Measurements from ENCODE around the gene DCAF16. TPM values are rescaled to one million over a fixed set of nuclear protein-coding genes. Genes with fewer than 3 reads are reported as not detected.

DCAF16 gene
- total and polyA plus RNA-seq, 2 donors (not counting 3 experiments of a cell fraction or from before 2014, with no cell fraction given) = 13.8 to 35.0 TPM

GRCh38 chr4:17846266-17846665, 35.7 kb upstream of the DCAF16 start:
- TF ChIP-seq GATA2 (IDR thresholded peaks at IDR 0.05; ENCODE audit: insufficient read depth, insufficient read length, low read depth, low read length) (no peak), CTCF (IDR thresholded peaks at IDR 0.05; ENCODE audit: extremely low read depth in 1 of 2, insufficient read depth in 1 of 2, low read depth in 1 of 2, low read length in 2 of 2) (no peak), MYC (IDR thresholded peaks at IDR 0.05; ENCODE audit: low read depth, low read length) (no peak), FOS (IDR thresholded peaks at IDR 0.05; ENCODE audit: borderline replicate concordance, insufficient read depth, low read length) (no peak), POLR2A (IDR thresholded peaks at IDR 0.05; ENCODE audit: low read depth, low read length) (no peak), JUN (IDR thresholded peaks at IDR 0.05; ENCODE audit: borderline replicate concordance, insufficient read depth, insufficient read length, low read depth) (no peak), POLR2AphosphoS5 (IDR thresholded peaks at IDR 0.05; ENCODE audit: insufficient read depth, low read depth, low read length) (no peak), MAX (IDR thresholded peaks at IDR 0.05; ENCODE audit: insufficient read depth, insufficient read length) (no peak), EZH2 (IDR thresholded peaks at IDR 0.05; ENCODE audit: borderline replicate concordance, low read depth, low read length, severe bottlenecking) (no peak)
- no peaks in the 10 kb centered on the region for H3K9me3 ChIP-seq (replicated peaks; ENCODE audit: control insufficient read depth, insufficient read depth, low read length)
- peaks cover 2% of the 10 kb centered on the region for H4K20me1 ChIP-seq (replicated peaks; ENCODE audit: control insufficient read depth, extremely low read depth, insufficient read depth, low read length)
- intact Hi-C loops (cut with micrococcal nuclease) (no loop called here), dilution Hi-C loops (cut with MboI; ENCODE audit: extremely low pct_ligation_motif_present, low sequenced_read_pairs) (no loop called here)
- H3K9me1 ChIP-seq (replicated peaks; ENCODE audit: control insufficient read depth, extremely low read depth, insufficient read depth, low read length) = no peaks in the 10 kb centered on the region
- no peak overlapping the region for H3K4me3 ChIP-seq (replicated peaks in 1 of 3; ENCODE audit: insufficient read depth in 1 of 3, low read depth in 1 of 3, low read length in 3 of 3)
- peaks cover 2 to 18% of the 10 kb centered on the region in 2 experiments for H3K36me3 ChIP-seq (ENCODE audit: control insufficient read depth in 2 of 2, extremely low read depth in 1 of 2, insufficient read depth in 2 of 2, low read length in 2 of 2)
- no peak for FAIRE-seq
- H3K27ac ChIP-seq (ENCODE audit: insufficient read depth, low read depth, low read length) = no peak overlapping the region
- H2AFZ ChIP-seq (ENCODE audit: low read depth, low read length) = no peak overlapping the region
- H3K79me2 ChIP-seq (ENCODE audit: control insufficient read depth, insufficient read depth, low read length) = no peaks in the 10 kb centered on the region
- no peak overlapping the region for H3K4me2 ChIP-seq (ENCODE audit: insufficient read depth, low read length)
- ChIA-PET POLR2A (no interaction called here), CTCF (interaction anchor here (1.2 kb wide), 1 partner anchor 8 kb away, joined by 4 read pairs; no protein-coding TSS in a partner anchor)
- no TSS peak for BruUV-seq (replicated peaks)
- H3K4me1 ChIP-seq (ENCODE audit: control insufficient read depth, extremely low read depth, insufficient read depth, low read length) = no peaks in the 10 kb centered on the region
- no peak for DNase-seq (ENCODE audit: low read depth, low spot score)
- no peaks in the 10 kb centered on the region for H3K27me3 ChIP-seq (ENCODE audit: control insufficient read depth in 2 of 2, insufficient read depth in 2 of 2, low read length in 2 of 2)
- no peak overlapping the region for H3K9ac ChIP-seq (replicated peaks; ENCODE audit: extremely low read depth, insufficient read depth, low read length)

All from endothelial cell of umbilical vein (primary cell).